H9 (cell line): Measurements from ENCODE around the gene CNTN2. TPM values are rescaled to one million over a fixed set of nuclear protein-coding genes. Genes with fewer than 3 reads are reported as not detected.
A peak's percentile ranks its signal among the peaks of the same experiment; 100 is the strongest.

Source experiments
- DNase-seq: peaks from one replicate; pipeline ENCODE4 v3.0.0-alpha.2; 2017
- H2AFZ ChIP-seq: one replicate; pipeline ENCODE4 v1.6.1; 2013; ENCODE audit warnings: mild to moderate bottlenecking, low read length, control low read depth, moderate library complexity
- H2AK5ac ChIP-seq: 2 replicates; pipeline ENCODE4 v1.6.1; 2013; ENCODE audit warnings: low read length, control low read depth, mixed read lengths; ENCODE audit not compliant: insufficient read length
- H2BK120ac ChIP-seq: one replicate; pipeline ENCODE4 v1.6.1; 2013; ENCODE audit warnings: low read depth, mild to moderate bottlenecking, low read length, control low read depth, inconsistent platforms; ENCODE audit not compliant: poor library complexity, severe bottlenecking
- H2BK12ac ChIP-seq: 2 replicates; pipeline ENCODE4 v1.6.1; 2013; ENCODE audit warnings: low read length, control low read depth, mixed read lengths, low read depth; ENCODE audit not compliant: insufficient read length
- H2BK15ac ChIP-seq: 2 replicates; pipeline ENCODE4 v1.6.1; 2013; ENCODE audit warnings: low read depth, low read length, control low read depth
- H2BK20ac ChIP-seq: one replicate; pipeline ENCODE4 v1.6.1; 2013; ENCODE audit warnings: low read depth, mild to moderate bottlenecking, low read length, control low read depth, inconsistent platforms; ENCODE audit not compliant: poor library complexity, severe bottlenecking
- H2BK5ac ChIP-seq: 2 replicates; pipeline ENCODE4 v1.6.1; 2013; ENCODE audit warnings: low read length, control low read depth, mixed read lengths; ENCODE audit not compliant: insufficient read length
- H3K14ac ChIP-seq: 2 replicates; pipeline ENCODE4 v1.6.1; 2013; ENCODE audit warnings: low read length, control low read depth; ENCODE audit not compliant: insufficient read depth
- H3K18ac ChIP-seq: 2 replicates; pipeline ENCODE4 v1.6.1; 2013; ENCODE audit warnings: low read depth, mild to moderate bottlenecking, mixed read lengths, low read length, control low read depth; ENCODE audit not compliant: insufficient read length
- H3K23ac ChIP-seq: 2 replicates; pipeline ENCODE4 v1.6.1; 2013; ENCODE audit warnings: low read length, control low read depth, mixed read lengths, low read depth; ENCODE audit not compliant: insufficient read length
- H3K23me2 ChIP-seq: 2 replicates; pipeline ENCODE4 v1.6.1; 2013; ENCODE audit warnings: low read depth, mild to moderate bottlenecking, mixed read lengths, low read length, control low read depth; ENCODE audit not compliant: insufficient read length, poor library complexity, severe bottlenecking
- H3K27ac ChIP-seq: 2 replicates; pipeline ENCODE4 v1.5.1; 2013; ENCODE audit warnings: low read length, control low read depth, mixed read lengths, low read depth; ENCODE audit not compliant: insufficient read length
- H3K27me3 ChIP-seq: 2 replicates; pipeline ENCODE4 v1.6.1; 2013; ENCODE audit warnings: low read length, control low read depth, inconsistent platforms; ENCODE audit not compliant: insufficient read depth
- H3K4ac ChIP-seq: 2 replicates; pipeline ENCODE4 v1.6.1; 2013; ENCODE audit warnings: low read depth, mild to moderate bottlenecking, control low read depth, inconsistent platforms, low read length, moderate library complexity
- H3K4me1 ChIP-seq: 2 replicates; pipeline ENCODE4 v1.6.1; 2013; ENCODE audit warnings: low read length, control low read depth, inconsistent platforms; ENCODE audit not compliant: insufficient read depth
- H3K4me2 ChIP-seq: 2 replicates; pipeline ENCODE4 v1.6.1; 2013; ENCODE audit warnings: low read length, control low read depth, mixed read lengths; ENCODE audit not compliant: insufficient read length, insufficient read depth
- H3K56ac ChIP-seq: 2 replicates; pipeline ENCODE4 v1.6.1; 2013; ENCODE audit warnings: low read depth, mild to moderate bottlenecking, mixed read lengths, low read length, control low read depth; ENCODE audit not compliant: insufficient read length
- H3K79me1 ChIP-seq: 2 replicates; pipeline ENCODE4 v1.6.1; 2013; ENCODE audit warnings: low read depth, mild to moderate bottlenecking, moderate library complexity, low read length, control low read depth, inconsistent platforms; ENCODE audit not compliant: insufficient read depth, poor library complexity, severe bottlenecking
- H3K79me2 ChIP-seq: 2 replicates; pipeline ENCODE4 v1.6.1; 2013; ENCODE audit warnings: low read length, control low read depth, inconsistent platforms; ENCODE audit not compliant: insufficient read depth
- H3K9ac ChIP-seq: 2 replicates; pipeline ENCODE4 v1.6.1; 2013; ENCODE audit warnings: low read length, control low read depth, mixed read lengths; ENCODE audit not compliant: insufficient read length; ENCODE audit errors: extremely low read depth
- H3K9me3 ChIP-seq: one replicate; pipeline ENCODE4 v1.6.1; 2013; ENCODE audit warnings: low read depth, low read length, inconsistent platforms; ENCODE audit not compliant: control insufficient read depth
- H3T11ph ChIP-seq: one replicate; pipeline ENCODE4 v1.6.1; 2013; ENCODE audit warnings: mild to moderate bottlenecking, low read length, control low read depth, inconsistent platforms
- H4K20me1 ChIP-seq: one replicate; pipeline ENCODE4 v1.6.1; 2013; ENCODE audit not compliant: control insufficient read depth, insufficient read length, insufficient read depth
- H4K5ac ChIP-seq: 2 replicates; pipeline ENCODE4 v1.6.1; 2013; ENCODE audit warnings: low read depth, mild to moderate bottlenecking, mixed read lengths, low read length, control low read depth; ENCODE audit not compliant: insufficient read length
- H4K8ac ChIP-seq: replicated peaks from 2 replicates; pipeline ENCODE4 v1.6.1; 2013; ENCODE audit warnings: low read length, control low read depth, mixed read lengths, low read depth; ENCODE audit not compliant: insufficient read length
- H4K91ac ChIP-seq: 2 replicates; pipeline ENCODE4 v1.6.1; 2013; ENCODE audit warnings: low read depth, mild to moderate bottlenecking, moderate library complexity, mixed read lengths, low read length, control low read depth; ENCODE audit not compliant: insufficient read length
- H3K27ac Mint-ChIP-seq, 3 experiments: 2 replicates in 2 of 3; 3 replicates in 1 of 3; pipeline ENCODE4 v1.8.0; 2020 to 2021; ENCODE audit warnings: mixed read lengths in 3 of 3, mild to moderate bottlenecking in 1 of 3, moderate library complexity in 1 of 3
- H3K27me3 Mint-ChIP-seq: 2 replicates; pipeline ENCODE4 v1.8.0; 2021; ENCODE audit warnings: low read depth, mild to moderate bottlenecking, moderate library complexity, mixed read lengths
- H3K36me3 Mint-ChIP-seq, 3 experiments: 2 replicates in 2 of 3; 3 replicates in 1 of 3; pipeline ENCODE4 v1.8.0; 2020 to 2021; ENCODE audit warnings: low read depth in 3 of 3, mixed read lengths in 3 of 3; ENCODE audit not compliant: insufficient read depth in 1 of 3
- H3K4me1 Mint-ChIP-seq, 2 experiments: 2 replicates each; pipeline ENCODE4 v1.8.0; 2020; ENCODE audit warnings: mixed read lengths in 2 of 2
- H3K4me3 Mint-ChIP-seq, 2 experiments: 2 replicates in 1 of 2; 3 replicates in 1 of 2; pipeline ENCODE4 v1.8.0; 2020 to 2021; ENCODE audit warnings: mild to moderate bottlenecking in 2 of 2, mixed read lengths in 2 of 2, moderate library complexity in 1 of 2
- H3K9me3 Mint-ChIP-seq, 2 experiments: 2 replicates in 1 of 2; 3 replicates in 1 of 2; pipeline ENCODE4 v1.8.0; 2020; ENCODE audit warnings: mild to moderate bottlenecking in 2 of 2, mixed read lengths in 2 of 2, moderate library complexity in 1 of 2
- CTCF ChIP-seq: fragments of 200-600 bp; sonication (generic); conservative IDR thresholded peaks from 3 replicates; pipeline ENCODE4 v1.8.0; 2021; ENCODE audit warnings: antibody characterized with exemption, mild to moderate bottlenecking
- WGBS: extraction: QIAGEN DNeasy Blood & Tissue Kit; methylation state at CpG from one replicate; pipeline ENCODE4 v1.1.7; 2013; ENCODE audit warnings: missing lambda C conversion rate, low lambda C conversion rate, mixed read lengths; ENCODE audit not compliant: insufficient read length; ENCODE audit errors: extremely low coverage; 5-methylcytosine and 5-hydroxymethylcytosine counted together
- total RNA-seq: library from RNA; stranded (reverse); gene quantifications from 2 replicates; pipeline ENCODE4 v1.2.1, GENCODE V29; 2021

CNTN2 gene
- total RNA-seq, 1 experiment from 2014 or later, result 0.42 TPM

- H2BK120ac ChIP-seq, result no peak overlapping the region
- H4K8ac ChIP-seq, result no peak overlapping the region
- H3K27me3 ChIP-seq, result no peaks in the 10 kb centered on the region
- H3K79me1 ChIP-seq, result no peaks in the 10 kb centered on the region
- Mint-ChIP-seq H3K4me1 (peaks cover 25 to 66% of the 10 kb centered on the region in 2 experiments), H3K4me3 (no peak overlapping the region), H3K9me3 (no peaks in the 10 kb centered on the region; a peak in 2 of 5 replicates), H3K36me3 (no peaks in the 10 kb centered on the region), H3K27me3 (peaks cover 28% of the 10 kb centered on the region), H3K27ac (no peak overlapping the region)
- peak; percentile 35; the same call in 1 of the 3 replicates for TF ChIP-seq CTCF
- no peak overlapping the region for H2BK20ac ChIP-seq
- WGBS, result no CpG with 5 or more reads among the region's 4 CpGs
- H4K91ac ChIP-seq, result no peak overlapping the region
- no peak overlapping the region for H3K4ac ChIP-seq
- no peaks in the 10 kb centered on the region for H3K9me3 ChIP-seq
- H3K79me2 ChIP-seq, result no peaks in the 10 kb centered on the region
- no peak overlapping the region for H3K18ac ChIP-seq
- no peak overlapping the region for H4K5ac ChIP-seq
- H2AK5ac ChIP-seq, result no peak overlapping the region
- no peak overlapping the region for H3K23ac ChIP-seq
- H2BK12ac ChIP-seq, result no peak overlapping the region
- H3K9ac ChIP-seq, result no peak overlapping the region
- H3K4me2 ChIP-seq, result no peak overlapping the region
- H3K27ac ChIP-seq, result no peak overlapping the region
- no peaks in the 10 kb centered on the region for H3K23me2 ChIP-seq
- H2AFZ ChIP-seq, result no peak overlapping the region
- H2BK5ac ChIP-seq, result no peak overlapping the region
- no peaks in the 10 kb centered on the region for H4K20me1 ChIP-seq
- H2BK15ac ChIP-seq, result no peak overlapping the region
- no peak overlapping the region for H3K56ac ChIP-seq
- DNase-seq, result no peak
- no peaks in the 10 kb centered on the region; the same call in 1 of the 2 replicates for H3K4me1 ChIP-seq
- H3T11ph ChIP-seq, result no peak overlapping the region
- no peak overlapping the region for H3K14ac ChIP-seq
These were observed 14.1 kb upstream of the CNTN2 start for GRCh38 chr1:205028924-205029323.
